HepG2 (cell line): ENCODE results near the gene C5AR2. TPM values are rescaled to one million over a fixed set of nuclear protein-coding genes. Genes with fewer than 3 reads are reported as not detected.

Source experiments
- ATAC-seq: fragments of 200-7000 bp; cut with Tn5 transposase; 3 replicates; pipeline ENCODE4 v1.9.1; 2020; ENCODE audit warnings: mild to moderate bottlenecking, moderate library complexity
- BruUV-seq: library from RNA; stranded (reverse); fragments of 400-500 nt; replicated peaks from 2 replicates; lab custom pipeline; 2021; lab: Mats Ljungman, UMichigan
- CTCF ChIA-PET: fragments of 300-600 bp; formaldehyde crosslinking; extraction: SDS; loops from one replicate; lab custom pipeline; 2021; ENCODE audit warnings: low total read pairs, inconsistent platforms, low intra/inter-chr PET ratio; lab: Yijun Ruan, JAX
- POLR2A ChIA-PET: fragments of 350-600 bp; sonication (Branson Sonifier 250); formaldehyde crosslinking; loops from one replicate; lab custom pipeline; 2020; ENCODE audit warnings: antibody characterized with exemption, inconsistent platforms; lab: Yijun Ruan, JAX
- DNase-seq: peaks from one replicate; pipeline ENCODE4 v3.0.0-alpha.2; 2015; ENCODE audit warnings: low spot score
- FAIRE-seq: peaks from 3 replicates; lab custom pipeline; 2011; peaks lifted over from hg19 to GRCh38; lab: Jason Lieb, UNC
- H2AFZ ChIP-seq: one replicate; pipeline ENCODE4 v1.6.1; 2011; ENCODE audit warnings: low read length, inconsistent platforms
- H3K27ac ChIP-seq: fragments of 300-600 bp; 3 replicates; pipeline ENCODE4 v1.8.0; 2011; ENCODE audit warnings: mixed run types, mild to moderate bottlenecking, mixed read lengths, low read length, inconsistent platforms; ENCODE audit not compliant: insufficient read depth; ENCODE audit errors: extremely low read length
- H3K27me3 ChIP-seq, 2 experiments: fragments of 200-600 bp in 1 of 2; 2 replicates in 1 of 2; 3 replicates in 1 of 2; pipeline versions ENCODE4 v1.6.0 to v1.8.0; 2011; ENCODE audit warnings: low read length in 2 of 2, mild to moderate bottlenecking in 2 of 2, moderate library complexity in 2 of 2, inconsistent platforms in 1 of 2; ENCODE audit not compliant: insufficient read depth in 2 of 2, control insufficient read depth in 1 of 2
- H3K36me3 ChIP-seq, 2 experiments: fragments of 200-600 bp in 1 of 2; replicated peaks in 1 of 2; 2 replicates in 1 of 2; 3 replicates in 1 of 2; pipeline versions ENCODE4 v1.5.1 to v1.8.0; 2011; ENCODE audit warnings: low read length in 2 of 2, inconsistent platforms in 1 of 2; ENCODE audit not compliant: insufficient read depth in 2 of 2, control insufficient read depth in 1 of 2
- H3K4me1 ChIP-seq: 2 replicates; pipeline ENCODE4 v1.5.1; 2012; ENCODE audit warnings: low read length, inconsistent platforms; ENCODE audit not compliant: insufficient read depth
- H3K4me2 ChIP-seq: 2 replicates; pipeline ENCODE4 v1.6.0; 2011; ENCODE audit warnings: low read depth, low read length, inconsistent platforms
- H3K4me3 ChIP-seq, 3 experiments: fragments of 200-600 bp in 1 of 3; sonication (generic), shearing (Covaris generic) in 1 of 3; replicated peaks in 1 of 3; 2 replicates each; pipeline ENCODE4 v1.5.1; 2011 to 2016; ENCODE audit warnings: low read length in 3 of 3, inconsistent platforms in 2 of 3, low read depth in 2 of 3, mild to moderate bottlenecking in 2 of 3, control low read depth in 1 of 3, mixed read lengths in 1 of 3; ENCODE audit not compliant: insufficient read depth in 1 of 3
- H3K79me2 ChIP-seq: one replicate; pipeline ENCODE4 v1.6.1; 2011; ENCODE audit warnings: low read length, inconsistent platforms; ENCODE audit not compliant: insufficient read depth
- H3K9ac ChIP-seq: 2 replicates; pipeline ENCODE4 v1.6.0; 2011; ENCODE audit warnings: mild to moderate bottlenecking, low read depth, low read length, inconsistent platforms; ENCODE audit not compliant: insufficient read depth
- H3K9me3 ChIP-seq: 2 replicates; pipeline ENCODE4 v1.5.1; 2012; ENCODE audit warnings: mild to moderate bottlenecking, low read length
- H4K20me1 ChIP-seq: 2 replicates; pipeline ENCODE4 v1.6.0; 2011; ENCODE audit warnings: inconsistent platforms, mild to moderate bottlenecking, low read length, moderate library complexity; ENCODE audit not compliant: insufficient read depth
- CENPX ChIP-seq: sonication (generic); formaldehyde crosslinking; IDR thresholded peaks from 2 replicates; pipeline ENCODE4 v1.9.0; 2021; ENCODE audit warnings: mild to moderate bottlenecking, missing genetic modification reagents, moderate library complexity
- HDAC2 ChIP-seq: sonication (generic); formaldehyde crosslinking; IDR thresholded peaks from 2 replicates; pipeline ENCODE4 v1.4.0; 2020; ENCODE audit warnings: missing genetic modification reagents
- ZNF329 ChIP-seq: sonication (generic); formaldehyde crosslinking; IDR thresholded peaks from 2 replicates; pipeline ENCODE4 v1.9.0; 2021; ENCODE audit warnings: low read depth, mild to moderate bottlenecking, missing genetic modification reagents
- ZNF589 ChIP-seq: sonication (generic); formaldehyde crosslinking; conservative IDR thresholded peaks from 2 replicates; pipeline ENCODE4 v1.8.0; 2022; ENCODE audit warnings: mild to moderate bottlenecking, moderate library complexity, missing genetic modification reagents
- WGBS: methylation state at CpG from one replicate; pipeline ENCODE4 v1.1.6; 2017; ENCODE audit warnings: low lambda C conversion rate; 5-methylcytosine and 5-hydroxymethylcytosine counted together
- in situ Hi-C: cut with HindIII; loops from 2 replicates; pipeline ENCODE4 v1.10.0; 2017; ENCODE audit warnings: low pct_unique_long_range_greater_than_20kb; ENCODE audit not compliant: extremely low pct_ligation_motif_present
- intact Hi-C: fragments of 100-400 bp; cut with micrococcal nuclease; formaldehyde crosslinking; loops from one replicate; pipeline ENCODE4 v1.10.0; 2022; ENCODE audit not compliant: unreplicated experiment
- polyA plus RNA-seq, 8 experiments: library from polyadenylated mRNA; depleted of rRNA in 3 of 8; stranded (reverse) in 7 of 8; unstranded in 1 of 8; fragments of >200 nt; fragmentation: Illumina TruSeq in 4 of 8; extraction: Trizol in 4 of 8; gene quantifications; 2 replicates each; pipeline versions ENCODE4 v1.2.1 to v1.2.3, GENCODE V29; 2011 to 2016; ENCODE audit warnings: low read depth in 4 of 8, missing spikeins in 1 of 8, mixed read lengths in 1 of 8; ENCODE audit not compliant: insufficient read depth in 1 of 8
- total RNA-seq, 5 experiments: library from RNA; depleted of rRNA; stranded (reverse); fragments of >200 nt; fragmentation: Illumina TruSeq; extraction: Trizol; gene quantifications; 2 replicates each; pipeline ENCODE4 v1.2.3, GENCODE V29; 2016; ENCODE audit warnings: low read depth in 1 of 5
- TF ChIP-seq, protein P1 (sequence below): sonication (generic); formaldehyde crosslinking; IDR thresholded peaks from 2 replicates; pipeline ENCODE4 v1.8.1; 2023; ENCODE audit warnings: missing genetic modification reagents, inconsistent platforms, borderline replicate concordance
- TF ChIP-seq, protein P2 (sequence below): sonication (generic); formaldehyde crosslinking; conservative IDR thresholded peaks from 2 replicates; pipeline ENCODE4 v1.8.0; 2022; ENCODE audit warnings: mild to moderate bottlenecking, moderate library complexity, missing genetic modification reagents

C5AR2 gene
- total and polyA plus RNA-seq, 2 of the 13 experiments (the other 11 are each of a cell fraction or from before 2014, with no cell fraction given) = 0.09 to 0.24 TPM

DNA sequence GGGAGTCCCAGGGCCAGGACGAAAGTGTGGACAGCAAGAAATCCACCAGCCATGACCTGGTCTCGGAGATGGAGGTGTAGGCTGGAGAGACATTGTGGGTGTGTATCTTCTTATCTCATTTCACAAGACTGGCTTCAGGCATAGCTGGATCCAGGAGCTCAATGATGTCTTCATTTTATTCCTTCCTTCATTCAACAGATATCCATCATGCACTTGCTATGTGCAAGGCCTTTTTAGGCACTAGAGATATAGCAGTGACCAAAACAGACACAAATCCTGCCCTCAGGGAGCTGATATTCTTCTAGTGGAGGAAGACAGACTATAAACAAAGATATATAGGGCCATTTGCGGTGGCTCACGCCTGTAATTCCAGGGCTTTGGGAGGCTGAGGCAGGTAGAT lies 9.8 kb downstream of the C5AR2 start:
- ATAC-seq (no peak), DNase-seq (no peak), FAIRE-seq (no peak)
- BruUV-seq = no TSS peak
- H3K9me3 ChIP-seq = no peaks in the 10 kb centered on the region
- ChIA-PET CTCF (no interaction called here), POLR2A (no interaction called here)
- H3K4me3 ChIP-seq = no peak overlapping the region
- no peak overlapping the region for H2AFZ ChIP-seq
- no peaks in the 10 kb centered on the region for H3K36me3 ChIP-seq
- in situ Hi-C loops = no loop called here
- H3K9ac ChIP-seq = no peak overlapping the region
- H3K27me3 ChIP-seq = no peaks in the 10 kb centered on the region; a peak in 2 of 5 replicates
- TF ChIP-seq HDAC2 (no peak), CENPX (CRISPR knock-in tag) (no peak), ZNF329 (peak; percentile 98), ZNF589 (CRISPR knock-in tag) (no peak)
- TF ChIP-seq, protein P1, sequence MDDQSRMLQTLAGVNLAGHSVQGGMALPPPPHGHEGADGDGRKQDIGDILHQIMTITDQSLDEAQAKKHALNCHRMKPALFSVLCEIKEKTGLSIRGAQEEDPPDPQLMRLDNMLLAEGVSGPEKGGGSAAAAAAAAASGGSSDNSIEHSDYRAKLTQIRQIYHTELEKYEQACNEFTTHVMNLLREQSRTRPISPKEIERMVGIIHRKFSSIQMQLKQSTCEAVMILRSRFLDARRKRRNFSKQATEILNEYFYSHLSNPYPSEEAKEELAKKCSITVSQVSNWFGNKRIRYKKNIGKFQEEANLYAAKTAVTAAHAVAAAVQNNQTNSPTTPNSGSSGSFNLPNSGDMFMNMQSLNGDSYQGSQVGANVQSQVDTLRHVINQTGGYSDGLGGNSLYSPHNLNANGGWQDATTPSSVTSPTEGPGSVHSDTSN = no peak
- TF ChIP-seq, protein P2, sequence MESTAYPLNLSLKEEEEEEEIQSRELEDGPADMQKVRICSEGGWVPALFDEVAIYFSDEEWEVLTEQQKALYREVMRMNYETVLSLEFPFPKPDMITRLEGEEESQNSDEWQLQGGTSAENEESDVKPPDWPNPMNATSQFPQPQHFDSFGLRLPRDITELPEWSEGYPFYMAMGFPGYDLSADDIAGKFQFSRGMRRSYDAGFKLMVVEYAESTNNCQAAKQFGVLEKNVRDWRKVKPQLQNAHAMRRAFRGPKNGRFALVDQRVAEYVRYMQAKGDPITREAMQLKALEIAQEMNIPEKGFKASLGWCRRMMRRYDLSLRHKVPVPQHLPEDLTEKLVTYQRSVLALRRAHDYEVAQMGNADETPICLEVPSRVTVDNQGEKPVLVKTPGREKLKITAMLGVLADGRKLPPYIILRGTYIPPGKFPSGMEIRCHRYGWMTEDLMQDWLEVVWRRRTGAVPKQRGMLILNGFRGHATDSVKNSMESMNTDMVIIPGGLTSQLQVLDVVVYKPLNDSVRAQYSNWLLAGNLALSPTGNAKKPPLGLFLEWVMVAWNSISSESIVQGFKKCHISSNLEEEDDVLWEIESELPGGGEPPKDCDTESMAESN (CRISPR knock-in tag) = no peak
- H4K20me1 ChIP-seq = no peaks in the 10 kb centered on the region
- peaks cover 8% of the 10 kb centered on the region for H3K4me1 ChIP-seq
- no peak overlapping the region for H3K4me2 ChIP-seq
- no peak overlapping the region for H3K27ac ChIP-seq
- 79% methylated on average over 2 of the region's 4 CpGs for WGBS
- intact Hi-C loops = no loop called here
- no peaks in the 10 kb centered on the region for H3K79me2 ChIP-seq
